ENCODE results near the gene S100B.

GRCh38 chr21:46556802-46557201 is 48.1 kb downstream of the S100B start:
- TF ChIP-seq POLR2A (IDR thresholded peaks at IDR 0.05; ENCODE audit: low read length) (no peak), GATA1 (IDR thresholded peaks at IDR 0.05; ENCODE audit: low read depth, low read length) (no peak)

All from erythroblast (primary cell).